HG03103 (cell line): ENCODE results near the gene PAX9.
"Not testable (repeated sequence)": the region's sequence is repeated elsewhere in the genome, so short reads cannot be mapped to it uniquely, and the experiment has no call there.

ENCODE experiments used
- ATAC-seq: cut with Tn5 transposase; IDR thresholded peaks from one replicate; pipeline ENCODE4 v1.9.1; 2021; ENCODE audit warnings: low read depth; ENCODE audit not compliant: unreplicated experiment

Gene PAX9

GRCh38 chr14:36667679-36668078 is 6.0 kb downstream of the PAX9 start:
- no peak for ATAC-seq

- no peak for ATAC-seq
Observed at GRCh38 chr14:36671149-36671548, 9.5 kb downstream of the PAX9 start.

- no peak for ATAC-seq
Observed at GRCh38 chr14:36672095-36672494, 10.4 kb downstream of the PAX9 start.

- ATAC-seq = no peak
Observed at GRCh38 chr14:36674659-36675058, 13.0 kb downstream of the PAX9 start.

GRCh38 chr14:36675581-36675980 is 13.9 kb downstream of the PAX9 start:
- ATAC-seq = no peak

- ATAC-seq = no peak
Observed at GRCh38 chr14:36676236-36676635, 14.6 kb downstream of the PAX9 start.

- ATAC-seq = no peak
Observed at GRCh38 chr14:36682338-36682737, 20.7 kb downstream of the PAX9 start.

- no peak for ATAC-seq
Observed at GRCh38 chr14:36683083-36683724, 21.5 kb downstream of the PAX9 start.

GRCh38 chr14:36684946-36685345 is 23.3 kb downstream of the PAX9 start:
- ATAC-seq = no peak

- no peak for ATAC-seq
Observed at GRCh38 chr14:36690311-36691040, 28.8 kb downstream of the PAX9 start.

- not testable (repeated sequence) for ATAC-seq
Observed at GRCh38 chr14:36699420-36699819, 37.8 kb downstream of the PAX9 start.

- no peak for ATAC-seq
Observed at GRCh38 chr14:36700651-36701050, 39.0 kb downstream of the PAX9 start.

- no peak for ATAC-seq
Observed at GRCh38 chr14:36701132-36701531, 39.5 kb downstream of the PAX9 start.

- no peak for ATAC-seq
Observed at GRCh38 chr14:36702474-36702873, 40.8 kb downstream of the PAX9 start.

- no peak for ATAC-seq
Observed at GRCh38 chr14:36707570-36707969, 45.9 kb downstream of the PAX9 start.

- no peak for ATAC-seq
Observed at GRCh38 chr14:36713960-36714703, 52.5 kb downstream of the PAX9 start.

- no peak for ATAC-seq
Observed at GRCh38 chr14:36716614-36717184, 55.0 kb downstream of the PAX9 start.

- no peak for ATAC-seq
Observed at GRCh38 chr14:36717363-36717762, 55.7 kb downstream of the PAX9 start.

GRCh38 chr14:36718216-36718615 is 56.6 kb downstream of the PAX9 start:
- no peak for ATAC-seq

GRCh38 chr14:36719823-36720222 is 58.2 kb downstream of the PAX9 start:
- no peak for ATAC-seq

GRCh38 chr14:36720657-36721056 is 59.0 kb downstream of the PAX9 start:
- ATAC-seq = no peak
